Gastroesophageal sphincter (tissue), 4 donors: ENCODE results near the gene ROR2. TPM values are rescaled to one million over a fixed set of nuclear protein-coding genes. Genes with fewer than 3 reads are reported as not detected.

Experiments
- ATAC-seq: fragments of 150-250 bp; one replicate; pipeline ENCODE4 v1.9.1; 2016; ENCODE audit warnings: mild to moderate bottlenecking, moderate library complexity
- H3K27ac ChIP-seq, 4 donors: fragments of 200-600 bp; sonication (generic) in 3 of 4; 1 replicate in 3 of 4; 2 replicates in 1 of 4; pipeline ENCODE4 v1.5.1; 2016 to 2019
- H3K27me3 ChIP-seq: fragments of 200-600 bp; sonication (generic); one replicate; pipeline ENCODE4 v1.5.1; 2019
- H3K36me3 ChIP-seq, 2 donors: fragments of 200-600 bp; sonication (generic); one replicate each; pipeline ENCODE4 v1.5.1; 2019; ENCODE audit warnings: control low read depth in 1 of 2
- H3K4me1 ChIP-seq, 3 donors: fragments of 200-600 bp; sonication (generic); 1 replicate in 2 of 3; 2 replicates in 1 of 3; pipeline ENCODE4 v1.5.1; 2016 to 2019; ENCODE audit warnings: control low read depth in 2 of 3
- H3K4me3 ChIP-seq, 2 donors: fragments of 200-600 bp; sonication (generic); one replicate each; pipeline ENCODE4 v1.5.1; 2019; ENCODE audit warnings: mild to moderate bottlenecking in 1 of 2, moderate library complexity in 1 of 2
- H3K9me3 ChIP-seq, 3 donors: fragments of 200-600 bp; sonication (generic); one replicate each; pipeline ENCODE4 v1.5.1; 2017 to 2019; ENCODE audit warnings: control low read depth in 2 of 3
- EP300 ChIP-seq: sonication (generic); formaldehyde crosslinking; IDR thresholded peaks from one replicate; pipeline ENCODE4 v1.6.1; 2017; ENCODE audit warnings: antibody characterized with exemption, mild to moderate bottlenecking
- POLR2A ChIP-seq, 2 donors: fragments of 450-650 bp; IDR thresholded peaks; one replicate each; pipeline ENCODE4 v1.6.1; 2017; ENCODE audit warnings: antibody characterized with exemption in 2 of 2, mild to moderate bottlenecking in 2 of 2, moderate library complexity in 1 of 2
- POLR2AphosphoS5 ChIP-seq: sonication (generic); formaldehyde crosslinking; IDR thresholded peaks from one replicate; pipeline ENCODE4 v1.6.1; 2017; ENCODE audit warnings: antibody characterized with exemption
- WGBS, 2 donors: methylation state at CpG; one replicate each; pipeline ENCODE4 v1.1.5; 2018; ENCODE audit warnings: low coverage in 1 of 2; 5-methylcytosine and 5-hydroxymethylcytosine counted together
- total RNA-seq, 4 donors: library from RNA; depleted of rRNA; stranded (reverse); fragments of >200 nt; gene quantifications; one replicate each; pipeline ENCODE4 v1.1.0, GENCODE V29; 2016
- TF ChIP-seq, protein P1 (sequence below), 4 experiments: fragments of 200-600 bp in 2 of 4; fragments of 450-650 bp in 2 of 4; sonication (generic) in 1 of 4; IDR thresholded peaks; one replicate each; pipeline ENCODE4 v1.5.1; 2017 to 2019; ENCODE audit warnings: antibody characterized with exemption in 4 of 4, mild to moderate bottlenecking in 2 of 4, moderate library complexity in 2 of 4

ROR2 gene
- total RNA-seq, 4 donors from 2014 or later: 40.8 to 69.1 (median 63.2) TPM

DNA sequence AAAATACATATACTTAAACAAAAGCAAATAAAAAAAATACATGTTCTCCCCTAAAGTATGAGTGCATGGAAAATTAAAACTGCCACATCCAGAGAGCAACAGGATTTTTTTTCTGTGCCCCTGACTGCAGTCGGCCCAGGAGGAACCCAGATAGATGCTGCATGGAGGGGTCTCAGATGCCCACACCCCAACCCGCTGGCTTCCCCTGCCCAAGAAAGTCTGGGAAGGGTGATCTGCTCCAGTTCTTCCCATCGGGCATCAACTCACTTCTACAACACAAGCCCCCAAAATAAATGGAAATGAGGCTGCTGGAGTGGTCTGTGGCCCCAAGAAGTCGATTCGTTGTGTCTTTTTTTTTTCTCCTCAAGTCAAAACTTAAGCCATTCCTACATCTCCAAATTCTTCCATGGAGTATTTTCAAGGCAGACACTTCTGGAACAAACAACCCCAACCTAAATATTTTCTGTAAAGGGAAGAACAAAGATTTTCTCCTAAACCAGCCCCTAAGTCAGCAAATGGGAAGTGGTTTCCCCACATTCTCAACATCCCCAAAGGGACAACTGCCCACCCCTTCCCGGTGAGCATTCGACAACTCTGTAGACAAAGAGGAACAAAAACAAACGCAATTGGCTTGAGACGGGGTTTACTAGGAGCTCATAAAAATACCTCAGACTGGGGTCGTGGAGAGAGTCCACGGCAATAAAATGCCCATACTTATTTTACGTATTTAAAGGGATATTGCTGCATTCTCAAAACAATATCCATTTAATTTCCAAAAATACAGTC, 46.7 kb downstream of the ROR2 start:
- WGBS, 2 donors: 65 to 74% methylated on average over 5 to 11 of the region's 12 CpGs
- H3K27ac ChIP-seq: peak overlapping the region in 1 of 4 donors; percentile 85
- no peak overlapping the region for H3K4me3 ChIP-seq
- no peaks in the 10 kb centered on the region for H3K27me3 ChIP-seq
- no peaks in the 10 kb centered on the region for H3K36me3 ChIP-seq
- TF ChIP-seq, protein P1, sequence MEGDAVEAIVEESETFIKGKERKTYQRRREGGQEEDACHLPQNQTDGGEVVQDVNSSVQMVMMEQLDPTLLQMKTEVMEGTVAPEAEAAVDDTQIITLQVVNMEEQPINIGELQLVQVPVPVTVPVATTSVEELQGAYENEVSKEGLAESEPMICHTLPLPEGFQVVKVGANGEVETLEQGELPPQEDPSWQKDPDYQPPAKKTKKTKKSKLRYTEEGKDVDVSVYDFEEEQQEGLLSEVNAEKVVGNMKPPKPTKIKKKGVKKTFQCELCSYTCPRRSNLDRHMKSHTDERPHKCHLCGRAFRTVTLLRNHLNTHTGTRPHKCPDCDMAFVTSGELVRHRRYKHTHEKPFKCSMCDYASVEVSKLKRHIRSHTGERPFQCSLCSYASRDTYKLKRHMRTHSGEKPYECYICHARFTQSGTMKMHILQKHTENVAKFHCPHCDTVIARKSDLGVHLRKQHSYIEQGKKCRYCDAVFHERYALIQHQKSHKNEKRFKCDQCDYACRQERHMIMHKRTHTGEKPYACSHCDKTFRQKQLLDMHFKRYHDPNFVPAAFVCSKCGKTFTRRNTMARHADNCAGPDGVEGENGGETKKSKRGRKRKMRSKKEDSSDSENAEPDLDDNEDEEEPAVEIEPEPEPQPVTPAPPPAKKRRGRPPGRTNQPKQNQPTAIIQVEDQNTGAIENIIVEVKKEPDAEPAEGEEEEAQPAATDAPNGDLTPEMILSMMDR (IDR thresholded peaks at IDR 0.05): no peak
- no peak for TF ChIP-seq POLR2A (IDR thresholded peaks at IDR 0.05)
- TF ChIP-seq POLR2AphosphoS5: no peak
- no peak for TF ChIP-seq EP300
- no peak for ATAC-seq
- H3K4me1 ChIP-seq: peaks cover 9 to 92% (median 21%) of the 10 kb centered on the region in 3 donors
- no peaks in the 10 kb centered on the region for H3K9me3 ChIP-seq

DNA sequence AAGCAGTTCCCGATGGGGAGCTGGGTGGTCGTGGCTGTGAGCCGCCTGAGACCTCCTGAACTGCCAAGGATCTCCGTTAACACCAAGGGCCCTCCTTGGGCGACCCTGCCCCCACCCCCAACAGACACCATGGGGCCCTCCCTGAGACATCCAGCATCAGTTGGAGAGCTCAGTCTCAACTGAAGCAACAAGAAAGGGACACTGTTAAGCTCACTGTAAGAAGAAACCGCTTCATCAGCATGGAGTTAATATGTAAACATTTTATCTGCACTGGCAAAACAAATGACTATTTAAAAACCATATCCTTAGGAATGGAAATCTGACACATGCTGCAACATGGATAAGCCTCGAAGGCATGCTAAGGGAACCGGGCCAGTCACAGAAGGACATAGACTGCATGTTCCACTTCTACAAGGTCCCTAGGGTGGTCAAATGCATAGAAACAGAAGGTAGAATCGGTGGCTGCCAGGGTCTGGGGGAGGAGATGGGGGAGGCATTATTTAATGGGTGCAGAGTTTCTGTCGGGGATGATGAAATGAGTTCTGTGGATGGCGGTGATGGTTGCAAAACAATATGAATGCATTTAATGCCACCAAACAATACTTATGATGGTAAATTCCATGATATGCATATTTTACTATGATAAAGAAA, 47.4 kb downstream of the ROR2 start:
- Histone ChIP-seq H3K4me3 (no peak overlapping the region), H3K27me3 (no peaks in the 10 kb centered on the region), H3K4me1 (peaks cover 14 to 92% (median 23%) of the 10 kb centered on the region in 3 donors), H3K36me3 (no peaks in the 10 kb centered on the region), H3K9me3 (no peaks in the 10 kb centered on the region), H3K27ac (peak overlapping the region in 3 of 4 donors; percentile 41 to 85 (median 61))
- WGBS, 2 donors: 34 to 55% methylated on average over 3 to 10 of the region's 11 CpGs
- TF ChIP-seq EP300 (no peak), POLR2A (IDR thresholded peaks at IDR 0.05) (no peak), POLR2AphosphoS5 (no peak)
- TF ChIP-seq, protein P1 (IDR thresholded peaks at IDR 0.05): no peak
- no peak for ATAC-seq

DNA sequence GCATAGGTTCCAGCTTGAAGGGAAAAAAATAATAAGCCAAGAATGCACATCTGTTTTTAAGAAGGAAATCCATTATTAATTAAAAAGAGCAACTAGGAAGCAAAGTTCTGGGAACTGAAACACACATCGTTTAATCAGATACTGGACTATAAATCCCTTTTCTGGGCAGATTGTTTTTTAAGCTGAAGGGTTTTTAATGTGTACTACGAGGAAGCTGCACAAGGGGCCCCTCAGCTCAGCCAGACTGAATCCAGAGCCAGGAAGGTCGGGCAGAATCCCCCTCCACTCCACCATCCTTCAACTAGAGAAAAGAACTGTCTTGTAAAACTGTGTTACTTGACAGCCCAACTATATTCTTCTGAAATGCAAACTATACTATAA, 49.2 kb downstream of the ROR2 start:
- Histone ChIP-seq H3K4me3 (no peak overlapping the region), H3K9me3 (no peaks in the 10 kb centered on the region), H3K4me1 (peaks cover 14 to 92% (median 36%) of the 10 kb centered on the region in 3 donors), H3K36me3 (no peaks in the 10 kb centered on the region), H3K27me3 (no peaks in the 10 kb centered on the region), H3K27ac (peak overlapping the region in 2 of 4 donors; percentile 63 to 85)
- ATAC-seq: no peak
- no peak for TF ChIP-seq EP300
- TF ChIP-seq POLR2AphosphoS5: no peak
- TF ChIP-seq, protein P1 (IDR thresholded peaks at IDR 0.05): no peak
- TF ChIP-seq POLR2A (IDR thresholded peaks at IDR 0.05): no peak
- WGBS, 2 donors: 17 to 39% methylated on average over 3 of the region's 3 CpGs

DNA sequence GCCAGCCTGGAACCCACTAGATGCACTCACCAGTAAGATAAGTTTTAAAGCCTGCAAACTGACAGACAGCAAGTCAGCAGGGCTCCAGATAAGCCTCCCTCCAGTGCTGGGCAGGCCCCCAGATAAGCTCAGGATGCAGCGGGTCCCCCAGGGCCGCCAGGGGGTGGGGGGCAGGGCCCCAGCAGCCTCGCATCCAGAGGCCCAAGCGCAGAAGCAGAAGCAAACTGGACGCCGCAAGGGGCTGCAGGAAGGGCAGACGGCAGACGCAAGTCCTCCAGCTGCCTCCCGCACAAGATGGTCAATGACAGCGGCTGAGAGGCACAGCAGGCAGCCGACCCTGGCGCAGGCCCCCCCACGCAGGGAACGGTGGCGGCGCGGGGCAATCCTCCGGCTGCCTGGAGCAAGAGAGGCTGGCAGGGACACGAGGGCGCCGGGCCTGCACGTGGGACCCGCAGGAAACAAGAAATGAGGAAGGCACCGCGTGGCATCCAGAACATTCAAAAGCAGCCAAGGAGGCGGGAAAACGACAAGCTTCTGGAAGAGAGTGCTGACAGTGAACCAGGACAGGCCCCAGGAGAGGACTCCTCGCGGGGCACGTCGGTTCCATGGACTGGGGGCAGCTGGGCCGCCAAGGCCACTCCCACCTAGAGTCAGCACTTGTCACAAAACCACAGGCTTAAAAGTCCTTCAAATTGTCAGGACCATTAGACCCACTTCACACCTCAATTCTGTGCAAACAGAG, 49.8 kb downstream of the ROR2 start:
- 13 to 30% methylated on average over 6 to 14 of the region's 32 CpGs for WGBS, 2 donors
- no peaks in the 10 kb centered on the region for H3K9me3 ChIP-seq
- no peak for ATAC-seq
- peaks cover 14 to 95% (median 36%) of the 10 kb centered on the region in 3 donors for H3K4me1 ChIP-seq
- H3K4me3 ChIP-seq: peak overlapping the region in 1 of 2 donors; percentile 6
- no peak for TF ChIP-seq POLR2A (IDR thresholded peaks at IDR 0.05)
- peak; percentile 45 for TF ChIP-seq POLR2AphosphoS5
- H3K36me3 ChIP-seq: no peaks in the 10 kb centered on the region
- H3K27me3 ChIP-seq: no peaks in the 10 kb centered on the region
- peak overlapping the region in 3 of 4 donors; percentile 32 to 85 (median 63) for H3K27ac ChIP-seq

DNA sequence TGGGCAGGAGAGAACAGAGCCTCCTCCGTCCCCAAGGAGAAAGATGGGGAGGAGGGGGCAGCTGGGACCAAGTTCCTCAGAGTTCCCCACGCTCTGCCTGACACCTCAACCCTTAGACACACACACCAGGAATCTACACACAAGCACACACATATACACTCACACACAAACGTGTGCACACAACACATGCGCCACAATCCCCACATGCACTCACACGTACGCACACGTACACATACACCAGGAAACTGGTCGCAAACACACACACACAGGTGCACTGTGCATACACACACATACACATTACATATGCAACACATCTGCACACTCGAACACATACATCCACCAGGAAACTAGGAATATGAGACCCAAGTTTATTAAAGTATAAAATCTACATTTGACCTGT, 50.4 kb downstream of the ROR2 start:
- Histone ChIP-seq H3K36me3 (no peaks in the 10 kb centered on the region), H3K4me1 (peaks cover 14 to 100% (median 36%) of the 10 kb centered on the region in 3 donors), H3K4me3 (no peak overlapping the region), H3K27ac (peak overlapping the region in 3 of 4 donors; percentile 80 to 85 (median 82)), H3K9me3 (no peaks in the 10 kb centered on the region), H3K27me3 (no peaks in the 10 kb centered on the region)
- WGBS, 2 donors: 83 to 84% methylated on average over 8 to 9 of the region's 9 CpGs
- TF ChIP-seq, protein P1 (IDR thresholded peaks at IDR 0.05): no peak
- no peak for TF ChIP-seq EP300
- TF ChIP-seq POLR2AphosphoS5: no peak
- TF ChIP-seq POLR2A (IDR thresholded peaks at IDR 0.05): no peak
- no peak for ATAC-seq
